Occipital lobe (tissue), 2 donors: ENCODE measurements around the gene GTSE1. TPM values are rescaled to one million over a fixed set of nuclear protein-coding genes. Genes with fewer than 3 reads are reported as not detected.

Experiments
- DNase-seq: peaks from one replicate; lab custom pipeline; 2025; lab: John Stamatoyannopoulos, UW
- total RNA-seq: library from RNA; depleted of rRNA; stranded (reverse); fragments of >200 nt; gene quantifications from one replicate; pipeline ENCODE4 v1.2.3, GENCODE V29; 2014

Gene GTSE1
- total RNA-seq, 1 donor from 2014 or later = 1.1 TPM

GRCh38 chr22:46327691-46328465, 31.2 kb downstream of the GTSE1 start:
- no peak for DNase-seq

GRCh38 chr22:46328797-46329196, 32.1 kb downstream of the GTSE1 start:
- DNase-seq = no peak

- DNase-seq = no peak
Measured at GRCh38 chr22:46329616-46330015, 32.9 kb downstream of the GTSE1 start.

DNA sequence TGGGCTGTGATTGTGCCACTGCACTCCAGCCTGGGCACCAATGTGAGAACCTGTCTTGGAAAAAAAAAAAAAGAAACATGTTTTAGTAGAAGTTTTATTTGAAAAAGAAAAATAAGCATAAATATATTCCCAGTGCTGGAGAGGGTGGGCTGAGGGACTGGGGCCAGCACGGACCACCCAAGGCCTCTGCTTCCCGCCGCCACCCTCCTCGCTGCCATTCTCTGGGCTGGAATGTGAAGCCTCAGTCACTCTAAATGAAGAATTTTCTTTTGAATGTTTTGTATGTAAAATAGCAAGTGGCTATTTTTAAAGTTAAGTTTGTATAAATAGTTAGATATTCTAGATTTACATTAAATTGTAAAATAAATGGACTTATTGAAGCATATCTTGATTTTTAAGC, 33.8 kb downstream of the GTSE1 start:
- no peak for DNase-seq

DNA sequence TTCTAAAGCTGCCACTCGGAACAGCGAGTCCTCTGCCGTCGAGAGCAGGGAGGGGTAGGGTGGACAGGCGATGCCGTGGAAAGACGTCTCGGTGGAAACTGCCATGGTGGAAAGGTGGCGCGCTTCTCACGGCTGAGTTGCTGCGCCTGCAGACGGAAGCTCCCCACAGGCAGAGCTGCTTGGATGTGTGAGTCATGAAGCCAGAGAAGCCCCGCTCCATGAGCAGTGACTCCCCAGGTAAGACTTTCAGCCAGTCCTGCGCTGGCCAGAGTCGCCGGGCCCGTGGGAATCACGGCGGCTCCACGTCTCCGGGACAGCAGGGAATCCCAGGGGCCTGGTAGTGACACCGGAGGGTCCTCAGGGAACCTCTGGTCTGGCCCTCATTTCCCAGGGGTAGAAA, 34.8 kb downstream of the GTSE1 start:
- no peak for DNase-seq

DNA sequence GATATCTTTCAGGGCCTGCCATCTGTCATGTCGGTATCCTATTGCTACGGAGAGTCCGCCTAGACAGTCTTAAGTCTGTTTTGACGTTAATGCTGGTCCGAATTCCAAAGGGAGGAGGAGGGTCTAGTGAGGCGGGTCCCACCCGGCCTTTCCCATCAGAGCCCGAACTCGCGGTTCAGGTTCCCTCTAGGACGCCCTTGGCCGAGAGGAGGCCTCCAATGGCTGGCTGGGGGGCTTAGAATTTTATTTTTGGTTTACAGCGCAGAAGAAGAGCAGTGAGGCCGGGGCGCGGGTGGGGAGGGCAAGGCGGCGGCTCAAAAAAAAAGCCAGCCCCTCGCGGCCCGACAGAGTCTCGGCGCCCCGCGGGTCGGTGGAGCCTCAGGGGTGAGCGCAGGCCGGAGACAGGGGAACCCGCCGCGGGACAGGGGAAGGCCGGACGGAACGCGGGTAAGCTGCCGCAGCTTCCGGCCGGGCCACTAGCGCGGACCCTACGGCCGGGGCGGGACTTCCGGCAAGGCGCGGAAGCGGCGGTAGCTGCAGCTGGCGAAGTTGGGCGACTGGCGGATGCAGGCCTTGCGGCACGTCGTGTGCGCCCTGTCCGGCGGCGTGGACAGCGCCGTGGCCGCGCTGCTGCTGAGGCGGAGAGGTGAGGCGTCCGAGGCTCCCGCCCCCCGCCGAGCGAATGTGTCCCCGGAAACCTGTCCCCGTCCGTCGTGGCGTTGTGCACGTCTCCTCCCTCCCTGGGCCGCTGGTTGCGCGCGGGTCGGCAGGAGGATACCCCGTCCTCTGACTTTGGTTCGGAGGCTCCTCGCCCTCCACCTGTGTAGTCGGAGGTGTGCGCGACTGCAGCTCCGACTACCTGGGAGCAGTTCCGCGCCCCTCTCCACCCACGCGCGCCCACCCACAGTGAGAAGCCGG, 38.8 kb downstream of the GTSE1 start, which contains the start of gene TRMU:
TSS of gene TRMU (plus strand) at position 514 of the 918 bp plus-strand sequence. CDS start at position 565, 51 bp downstream.
- peak; percentile 82 for DNase-seq

DNA sequence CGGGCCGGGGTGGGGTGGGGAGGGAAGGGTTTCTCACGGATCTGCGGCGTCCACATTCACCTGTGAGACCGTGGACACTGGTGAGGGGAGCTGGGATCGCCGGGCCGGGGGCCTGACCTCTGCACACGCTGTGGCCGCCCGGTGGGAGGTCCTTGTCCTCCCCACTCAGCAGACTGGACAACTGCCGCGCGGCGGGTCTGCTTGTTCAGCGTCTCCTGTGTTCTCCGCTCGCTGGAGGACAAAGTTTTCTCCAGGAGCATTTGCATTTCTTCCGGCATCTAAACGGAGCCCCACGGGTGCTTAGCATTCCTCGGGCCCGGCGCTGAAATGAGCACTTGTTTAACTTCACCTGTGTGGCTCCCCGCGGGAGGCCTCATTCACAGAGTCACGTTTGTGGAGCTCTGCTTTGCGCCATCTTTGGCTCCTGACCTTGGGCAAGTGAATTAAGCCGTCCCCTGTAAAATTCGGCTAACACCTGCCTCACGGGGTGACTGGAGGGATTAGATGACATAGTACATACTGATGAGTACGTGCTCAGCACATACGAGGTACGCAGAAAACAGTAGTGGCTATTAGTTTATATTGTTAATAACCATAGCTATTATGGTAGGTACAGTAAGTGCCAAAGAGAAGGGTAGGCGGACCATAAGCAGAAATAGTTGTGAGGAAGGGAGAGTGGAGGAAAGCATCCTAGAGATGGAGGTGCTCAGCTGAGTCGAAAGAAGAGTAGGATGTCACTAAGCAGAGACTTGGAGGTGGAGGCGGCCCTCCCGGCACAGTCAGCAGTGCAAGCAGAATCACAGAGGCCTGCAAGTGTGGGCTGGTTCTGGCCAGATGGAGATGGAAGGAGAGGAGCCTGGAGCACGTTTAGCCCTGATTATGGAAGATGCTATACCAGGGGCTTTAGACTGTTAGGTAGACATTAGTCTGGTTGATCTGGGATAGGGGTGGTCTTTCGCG, 39.7 kb downstream of the GTSE1 start:
- peak; percentile 31 for DNase-seq

DNA sequence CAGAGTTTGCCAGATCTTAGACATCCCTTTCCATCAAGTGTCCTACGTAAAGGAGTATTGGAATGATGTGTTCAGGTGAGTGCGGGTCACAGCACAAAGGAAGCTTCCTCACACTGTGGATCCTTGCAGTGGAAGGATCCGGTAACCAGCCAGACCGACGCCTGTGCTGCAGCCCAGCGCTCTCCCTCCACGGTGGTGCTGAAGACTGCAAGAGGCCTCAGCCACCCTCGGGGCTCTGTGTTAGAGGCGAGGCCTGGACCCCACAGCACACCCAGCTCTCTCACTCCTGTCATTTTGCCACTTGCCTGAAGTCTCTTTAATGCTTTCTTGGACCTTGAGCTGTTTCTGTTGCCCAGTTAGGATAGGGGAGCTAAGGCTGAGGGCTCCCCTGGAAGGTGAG, 41.2 kb downstream of the GTSE1 start:
- no peak for DNase-seq

- no peak for DNase-seq
Measured at GRCh38 chr22:46338636-46339035, 42.0 kb downstream of the GTSE1 start.

DNA sequence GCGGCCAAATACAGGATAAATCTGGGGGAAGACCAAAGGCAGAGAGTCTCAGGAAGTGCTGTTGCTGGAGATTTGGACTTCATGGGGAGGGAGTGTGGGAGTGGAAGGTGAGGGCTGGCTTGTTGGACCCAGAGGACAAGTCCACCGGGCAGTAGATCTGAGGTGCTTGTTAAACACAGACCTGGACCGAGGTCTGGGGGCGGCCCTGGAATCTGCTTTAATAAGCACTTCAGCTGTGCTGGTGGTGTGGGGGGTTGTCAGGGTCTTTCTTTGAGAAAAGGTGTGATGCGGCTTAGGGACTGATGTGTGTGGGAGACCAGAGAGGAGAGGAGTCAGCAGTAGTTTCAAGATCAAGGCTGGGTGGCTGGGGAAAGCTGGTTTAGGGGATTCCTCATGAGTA, 43.3 kb downstream of the GTSE1 start:
- DNase-seq = no peak

- DNase-seq = no peak
Measured at GRCh38 chr22:46340676-46341075, 44.0 kb downstream of the GTSE1 start.

GRCh38 chr22:46346680-46347405, 50.2 kb downstream of the GTSE1 start:
- no peak for DNase-seq

DNA sequence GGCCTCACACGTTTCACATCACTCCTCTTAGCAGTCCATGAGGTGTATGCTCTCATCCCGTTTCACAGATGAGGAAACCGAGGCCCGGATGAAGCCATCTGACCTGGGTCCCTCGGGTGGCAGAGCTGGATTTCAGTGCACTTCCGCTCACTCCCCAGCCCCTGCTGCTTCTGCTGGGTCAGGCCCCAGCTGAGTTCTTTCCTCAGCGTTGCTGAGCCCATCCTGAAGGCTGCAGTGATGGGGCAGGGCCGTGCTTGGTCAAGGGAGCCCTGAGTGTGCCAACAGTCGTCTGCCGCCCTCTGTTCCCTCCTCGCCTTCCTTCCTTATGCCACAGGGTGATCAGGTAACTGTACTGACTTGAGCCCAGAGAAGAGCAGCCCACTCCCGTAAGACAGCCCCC, 51.0 kb downstream of the GTSE1 start:
- no peak for DNase-seq

DNA sequence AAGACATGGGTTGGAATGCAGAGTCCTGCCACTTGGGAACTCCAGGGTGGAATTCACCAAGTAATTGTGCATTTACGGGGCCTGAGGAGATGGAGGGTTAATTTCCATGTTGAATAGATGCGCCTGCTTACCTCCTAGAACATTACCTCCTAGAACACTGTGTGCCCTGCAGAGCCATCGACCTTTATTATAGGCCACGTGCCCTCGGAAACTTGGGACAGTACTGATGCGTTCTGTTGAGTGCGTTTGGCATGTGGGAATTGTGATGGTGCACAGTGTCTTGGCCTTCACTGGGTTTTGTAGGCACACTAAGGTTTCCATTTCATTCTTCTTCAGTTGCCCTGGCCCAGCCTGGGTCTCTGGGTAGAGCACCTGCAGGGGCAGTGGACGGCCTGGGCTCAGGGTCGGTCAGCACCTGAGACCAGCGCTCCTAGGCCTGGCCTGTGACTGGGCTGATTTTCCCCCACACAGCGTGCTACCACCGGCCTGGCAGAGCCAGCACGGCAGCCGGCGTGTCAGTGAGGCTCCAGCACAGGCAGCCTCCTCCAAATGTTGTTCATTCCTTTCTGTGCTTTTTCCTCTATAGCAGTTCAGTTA, 51.5 kb downstream of the GTSE1 start:
- no peak for DNase-seq

- peak; percentile 17 for DNase-seq
Measured at GRCh38 chr22:46349238-46349637, 52.6 kb downstream of the GTSE1 start.

GRCh38 chr22:46349681-46350080, 53.0 kb downstream of the GTSE1 start:
- DNase-seq = no peak

DNA sequence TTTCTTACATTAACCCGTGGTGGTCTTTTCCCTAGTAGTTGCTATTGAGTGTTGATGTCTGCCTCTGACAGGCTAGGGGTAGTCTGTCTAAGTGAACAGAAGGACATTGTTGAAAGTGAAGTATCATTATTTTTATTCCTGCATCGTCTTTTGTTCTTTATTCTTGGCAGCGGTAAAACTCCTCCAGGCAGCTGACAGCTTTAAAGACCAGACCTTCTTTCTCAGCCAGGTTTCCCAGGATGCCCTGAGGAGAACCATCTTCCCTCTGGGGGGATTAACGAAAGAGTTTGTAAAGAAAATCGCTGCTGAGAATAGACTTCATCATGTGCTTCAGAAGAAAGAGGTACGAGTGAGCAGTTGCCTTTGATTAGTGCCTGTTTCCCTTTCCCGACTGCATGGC, 53.5 kb downstream of the GTSE1 start:
- DNase-seq = no peak

GRCh38 chr22:46350646-46351045, 54.0 kb downstream of the GTSE1 start:
- no peak for DNase-seq

DNA sequence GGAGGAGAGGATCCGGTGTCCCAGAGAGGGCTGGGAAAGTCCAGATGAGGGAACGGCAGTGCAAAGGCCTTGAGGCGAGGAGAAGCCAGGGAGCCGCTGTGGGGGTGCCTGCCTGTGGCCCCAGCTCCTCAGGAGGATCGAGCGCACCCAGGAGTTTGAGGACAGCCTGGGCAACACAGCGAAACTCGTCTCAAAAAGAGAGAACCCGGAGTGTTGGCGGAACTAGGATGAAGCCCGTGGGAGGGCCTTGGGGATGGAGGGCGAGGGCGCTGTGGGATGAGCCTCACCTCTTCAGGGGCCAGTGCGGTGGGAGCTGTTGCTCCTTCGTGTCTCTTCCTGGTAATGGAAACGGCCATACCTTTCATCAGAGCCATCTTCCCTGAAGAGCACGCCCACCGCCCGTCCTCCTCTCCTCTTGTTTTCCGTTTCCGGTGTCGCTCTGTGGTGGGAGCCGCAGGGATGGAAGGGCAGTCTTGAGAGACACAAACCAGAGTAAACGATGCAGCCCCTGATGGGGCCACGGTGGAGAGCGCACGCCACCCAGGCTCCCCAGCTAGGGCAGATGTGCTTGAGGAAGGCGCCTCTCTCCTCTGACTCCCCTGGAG, 54.6 kb downstream of the GTSE1 start:
- no peak for DNase-seq

GRCh38 chr22:46351767-46352166, 55.1 kb downstream of the GTSE1 start:
- DNase-seq = no peak
